Suppressor macrophage treated with lipopolysaccharide for 4 hours (primary cell): ENCODE measurements around the gene PNPLA3.

ENCODE experiments used
- DNase-seq: peaks from one replicate; pipeline ENCODE4 v3.0.0-alpha.2; 2020

The PNPLA3 gene

DNA sequence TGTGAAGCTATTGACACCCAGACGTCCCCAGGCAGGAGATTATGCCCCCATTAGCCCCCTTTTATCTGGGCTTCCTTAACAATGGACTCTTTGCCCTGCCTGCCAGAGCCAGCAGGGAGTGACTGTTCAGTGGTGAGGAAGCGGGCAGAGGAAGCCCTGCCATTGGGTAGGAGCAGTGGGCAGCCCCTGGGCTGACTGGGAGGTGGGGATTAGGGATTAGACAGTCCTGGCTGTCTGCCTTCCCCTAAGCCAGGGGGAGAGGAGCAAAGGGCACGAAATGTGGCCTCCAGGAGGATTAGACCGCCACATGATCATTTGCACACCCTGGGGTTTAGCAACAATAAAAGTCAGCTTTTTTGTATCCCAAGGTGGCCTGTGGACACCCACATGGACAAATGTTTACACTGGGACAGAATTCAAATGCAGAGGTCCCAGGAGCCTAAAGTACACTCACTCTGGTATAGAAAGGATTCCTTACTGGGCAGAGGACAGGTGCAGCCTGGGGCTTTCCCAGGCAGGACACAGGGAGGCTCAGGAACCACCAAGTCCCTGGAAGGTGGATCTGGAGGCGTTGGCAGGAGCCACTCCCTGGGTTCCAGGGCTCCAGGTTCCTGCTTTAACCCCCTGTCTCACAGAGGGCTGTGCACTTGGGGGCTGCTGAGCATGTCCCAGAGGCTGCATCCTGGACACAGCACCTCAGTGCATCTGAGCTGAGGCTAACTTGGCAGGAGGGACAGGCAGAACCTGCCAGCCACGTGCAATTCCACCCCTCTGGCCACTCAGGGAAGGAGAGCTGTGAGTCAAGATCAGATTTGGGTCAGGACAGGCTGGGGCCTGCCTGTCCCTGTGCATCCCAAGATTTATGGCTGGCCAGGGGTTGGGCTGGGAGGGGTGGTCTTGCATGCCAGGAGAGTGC lies 2.1 kb downstream of the PNPLA3 start:
- peak; percentile 43 for DNase-seq

DNA sequence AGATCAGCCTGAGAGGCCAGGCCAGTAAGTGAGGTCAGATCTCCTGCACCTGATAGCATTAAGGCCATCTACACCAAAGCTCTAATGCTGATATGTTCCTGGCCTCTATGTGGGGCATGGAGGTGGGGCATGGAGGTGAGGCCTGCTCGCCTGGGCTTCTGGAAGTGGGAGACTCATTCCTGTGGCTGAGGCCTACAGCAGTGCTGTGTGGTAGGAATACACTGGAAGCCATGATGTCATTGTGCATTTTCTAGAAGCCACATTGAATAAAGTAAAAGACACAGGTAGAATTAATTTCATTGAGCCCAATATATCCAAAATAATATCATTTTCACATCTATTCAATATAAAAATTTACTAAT lies 2.7 kb downstream of the PNPLA3 start:
- no peak for DNase-seq

DNA sequence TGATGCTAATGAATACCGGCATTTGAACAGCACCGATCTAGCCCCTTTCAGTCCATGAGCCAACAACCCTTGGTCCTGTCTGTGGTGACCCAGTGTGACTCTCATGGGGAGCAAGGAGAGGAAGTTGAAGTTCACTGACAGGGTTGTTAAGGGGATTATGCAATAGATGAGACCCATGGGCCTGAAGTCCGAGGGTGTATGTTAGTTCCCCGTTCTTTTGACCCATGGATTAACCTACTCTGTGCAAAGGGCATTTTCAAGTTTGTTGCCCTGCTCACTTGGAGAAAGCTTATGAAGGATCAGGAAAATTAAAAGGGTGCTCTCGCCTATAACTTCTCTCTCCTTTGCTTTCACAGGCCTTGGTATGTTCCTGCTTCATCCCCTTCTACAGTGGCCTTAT lies 4.9 kb downstream of the PNPLA3 start:
- peak; percentile 80 for DNase-seq

DNA sequence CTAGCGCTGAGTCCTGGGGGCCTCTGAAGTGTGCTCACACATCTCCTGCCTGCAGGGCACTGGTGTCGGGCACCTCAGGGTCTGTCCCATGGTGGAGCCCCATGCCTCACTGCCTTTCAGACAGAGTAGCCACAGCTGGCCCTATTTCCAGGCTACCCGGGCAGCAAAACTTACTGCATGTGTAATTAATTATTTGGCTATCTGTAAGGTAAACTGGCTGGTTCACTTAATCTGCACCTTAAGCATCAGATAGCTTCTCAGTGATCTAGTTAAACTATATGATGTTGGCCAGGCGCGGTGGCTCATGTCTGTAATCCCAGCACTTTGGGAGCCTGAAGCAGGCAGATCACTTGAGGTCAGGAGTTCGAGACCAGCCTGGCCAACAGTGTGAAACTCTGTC lies 5.3 kb downstream of the PNPLA3 start:
- no peak for DNase-seq

DNA sequence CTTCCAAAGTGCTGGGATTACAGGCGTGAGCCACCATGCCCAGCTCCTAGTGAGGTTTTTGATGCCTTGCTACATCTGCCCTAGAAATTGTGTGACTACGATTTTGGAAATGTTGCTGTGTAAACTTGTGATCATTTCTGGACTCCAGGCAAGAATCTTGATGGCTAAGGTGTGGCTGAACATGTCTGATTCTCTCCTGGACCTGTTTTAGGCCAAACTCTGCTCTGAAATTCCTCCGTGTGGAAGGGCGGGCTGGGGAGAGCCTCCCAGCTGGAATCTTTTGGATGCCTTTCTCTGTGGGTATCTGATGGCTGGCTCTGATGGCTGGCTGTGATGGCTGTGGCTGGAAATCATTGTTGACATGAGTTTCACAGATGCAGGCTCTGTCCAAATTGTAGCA lies 8.2 kb downstream of the PNPLA3 start:
- no peak for DNase-seq

DNA sequence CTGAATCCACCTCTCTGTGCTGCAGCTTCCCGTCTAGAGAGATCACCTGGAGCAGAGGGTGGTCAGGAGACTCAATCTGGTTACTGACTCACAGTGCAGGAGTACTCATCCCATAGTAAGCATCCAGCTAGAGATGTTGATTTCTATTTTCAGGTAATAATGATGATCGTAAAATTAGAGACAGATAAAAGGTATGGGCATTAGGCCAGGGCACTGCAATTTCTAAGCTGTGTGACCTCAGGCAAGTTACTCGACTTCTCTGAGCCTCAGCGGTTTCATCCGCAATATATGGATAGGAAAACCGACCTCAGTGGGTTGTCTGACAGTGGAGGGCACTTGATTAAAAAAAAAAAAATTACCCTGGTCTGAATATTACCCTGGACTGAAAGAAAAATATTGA lies 17.8 kb downstream of the PNPLA3 start:
- DNase-seq, result no peak

DNA sequence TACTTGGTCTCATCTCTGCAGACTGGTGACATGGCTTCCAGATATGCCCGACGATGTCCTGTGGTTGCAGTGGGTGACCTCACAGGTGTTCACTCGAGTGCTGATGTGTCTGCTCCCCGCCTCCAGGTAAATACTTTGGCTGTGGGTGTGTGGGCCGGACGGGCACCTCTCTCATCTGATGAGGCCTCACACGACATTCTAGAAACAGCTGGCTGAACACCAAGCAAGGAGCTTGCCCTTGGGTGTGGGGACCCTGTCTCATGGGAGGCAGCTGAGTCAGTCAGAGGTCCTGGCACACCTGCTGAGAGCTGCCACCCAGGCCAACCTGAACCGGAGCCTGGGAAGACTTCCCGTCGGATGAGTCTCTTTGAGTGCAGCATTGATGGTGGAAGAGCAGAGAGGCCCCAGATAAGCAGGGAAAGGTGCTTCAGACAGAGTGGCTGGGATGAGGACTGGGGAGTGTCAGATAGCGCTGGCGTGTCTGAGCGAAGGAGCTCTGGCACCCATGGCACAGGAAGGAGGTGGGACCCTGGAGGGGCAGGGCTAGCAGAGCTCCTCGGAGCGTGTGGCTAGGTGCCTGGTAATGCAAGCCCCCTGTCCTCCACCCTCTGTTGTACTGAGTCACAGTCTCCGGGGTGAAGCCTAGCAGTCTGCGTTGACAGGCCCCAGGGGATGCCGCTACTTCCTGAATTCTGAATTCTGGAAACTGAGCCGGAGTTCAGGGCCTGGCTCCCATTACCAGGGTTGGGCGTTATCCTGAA lies 21.2 kb downstream of the PNPLA3 start:
- no peak for DNase-seq

DNA sequence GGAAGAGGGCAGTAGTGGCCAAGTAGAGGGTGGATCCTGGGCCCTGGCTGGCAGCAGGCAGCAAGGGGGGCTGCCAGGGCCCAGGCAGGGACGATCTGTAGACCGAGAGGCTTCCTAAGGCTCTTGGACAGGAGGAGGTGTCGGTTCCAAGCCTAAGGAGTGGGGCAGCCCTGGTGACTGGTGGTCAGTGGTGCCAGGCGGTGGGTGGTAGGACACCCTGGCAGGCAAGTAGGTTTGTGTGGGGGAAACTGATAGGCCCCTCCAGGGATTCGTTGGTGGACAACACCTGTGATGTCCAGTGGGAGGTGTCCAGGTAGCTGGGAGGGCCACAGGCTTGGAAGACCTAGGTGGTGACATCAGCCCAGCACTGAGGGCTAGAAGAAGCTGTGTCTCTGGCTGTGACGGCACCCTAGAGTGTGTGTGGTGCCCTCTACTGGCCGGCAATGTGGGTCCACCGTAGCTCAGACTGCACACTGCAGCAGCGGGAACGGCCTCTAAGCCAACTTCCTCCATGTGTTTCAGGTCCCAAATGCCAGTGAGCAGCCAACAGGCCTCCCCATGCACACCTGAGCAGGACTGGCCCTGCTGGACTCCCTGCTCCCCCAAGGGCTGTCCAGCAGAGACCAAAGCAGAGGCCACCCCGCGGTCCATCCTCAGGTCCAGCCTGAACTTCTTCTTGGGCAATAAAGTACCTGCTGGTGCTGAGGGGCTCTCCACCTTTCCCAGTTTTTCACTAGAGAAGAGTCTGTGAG lies 22.2 kb downstream of the PNPLA3 start:
- DNase-seq, result peak; percentile 82

DNA sequence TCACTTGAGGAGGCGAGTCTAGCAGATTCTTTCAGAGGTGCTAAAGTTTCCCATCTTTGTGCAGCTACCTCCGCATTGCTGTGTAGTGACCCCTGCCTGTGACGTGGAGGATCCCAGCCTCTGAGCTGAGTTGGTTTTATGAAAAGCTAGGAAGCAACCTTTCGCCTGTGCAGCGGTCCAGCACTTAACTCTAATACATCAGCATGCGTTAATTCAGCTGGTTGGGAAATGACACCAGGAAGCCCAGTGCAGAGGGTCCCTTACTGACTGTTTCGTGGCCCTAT lies 22.7 kb downstream of the PNPLA3 start:
- no peak for DNase-seq

DNA sequence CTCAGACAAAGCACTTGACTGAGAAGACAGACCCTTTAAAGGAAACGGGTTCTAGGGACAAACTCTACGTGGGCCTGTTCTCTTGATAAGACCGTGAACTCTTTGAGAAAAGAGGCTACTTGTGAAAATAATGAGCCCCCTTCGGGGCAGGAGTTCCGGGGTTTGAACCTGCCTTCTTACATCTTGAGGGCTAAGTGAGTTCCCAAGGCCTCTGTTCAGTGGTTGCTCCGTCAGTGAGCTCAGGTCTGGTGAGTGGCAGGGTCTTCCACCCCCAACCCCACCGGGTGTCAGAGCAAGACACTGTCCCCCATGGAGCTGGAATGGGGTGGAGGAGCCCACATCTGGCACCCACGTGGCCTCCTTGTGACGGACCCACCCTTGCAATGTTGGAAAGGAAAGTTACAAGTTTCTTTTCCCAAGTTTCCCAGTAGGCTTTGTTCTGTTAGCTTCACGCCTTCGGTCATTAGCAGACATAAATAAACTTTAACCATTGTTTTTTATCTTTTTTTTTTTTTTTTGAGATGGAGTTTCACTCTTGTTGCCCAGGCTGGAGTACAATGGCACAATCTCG lies 25.3 kb downstream of the PNPLA3 start:
- DNase-seq, result no peak

DNA sequence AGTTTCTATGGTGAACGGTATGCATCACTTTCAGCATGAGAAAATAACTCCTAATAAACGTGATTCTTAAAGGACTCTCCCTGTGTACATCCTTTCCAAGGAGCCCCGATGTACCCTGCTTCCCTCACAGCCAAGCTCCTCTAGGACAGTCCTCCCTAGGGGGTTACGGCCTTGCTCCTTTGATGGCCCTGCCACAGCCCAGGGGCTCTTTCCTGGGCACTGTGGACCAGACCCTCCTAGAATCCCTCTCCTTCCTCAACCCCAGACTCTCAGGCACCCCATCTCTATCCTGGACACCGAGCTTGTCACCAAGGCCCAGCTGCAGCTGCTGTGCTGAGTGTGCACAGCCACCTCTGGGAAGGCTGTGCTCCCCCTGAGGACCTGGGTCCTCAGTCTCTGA lies 27.8 kb downstream of the PNPLA3 start:
- no peak for DNase-seq

DNA sequence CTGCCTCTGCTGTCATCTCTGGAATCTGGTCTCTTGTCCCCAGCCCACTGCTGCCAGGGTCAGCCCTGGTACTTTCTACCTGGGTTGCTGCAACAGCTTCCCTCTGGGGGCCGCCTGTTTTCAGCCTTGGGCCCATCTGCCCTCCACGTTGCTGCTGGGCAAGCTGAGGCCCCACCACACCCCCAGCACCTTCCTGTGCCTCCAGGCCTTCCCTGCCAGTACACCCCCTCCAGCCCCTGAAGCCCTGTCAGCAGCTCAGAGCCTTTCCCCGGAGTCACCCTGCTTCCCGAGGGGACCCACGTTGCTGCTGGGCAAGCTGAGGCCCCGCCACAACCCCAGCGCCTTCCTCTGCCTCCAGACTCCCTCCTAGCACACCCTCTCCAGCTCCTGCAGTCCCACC lies 28.4 kb downstream of the PNPLA3 start:
- no peak for DNase-seq

DNA sequence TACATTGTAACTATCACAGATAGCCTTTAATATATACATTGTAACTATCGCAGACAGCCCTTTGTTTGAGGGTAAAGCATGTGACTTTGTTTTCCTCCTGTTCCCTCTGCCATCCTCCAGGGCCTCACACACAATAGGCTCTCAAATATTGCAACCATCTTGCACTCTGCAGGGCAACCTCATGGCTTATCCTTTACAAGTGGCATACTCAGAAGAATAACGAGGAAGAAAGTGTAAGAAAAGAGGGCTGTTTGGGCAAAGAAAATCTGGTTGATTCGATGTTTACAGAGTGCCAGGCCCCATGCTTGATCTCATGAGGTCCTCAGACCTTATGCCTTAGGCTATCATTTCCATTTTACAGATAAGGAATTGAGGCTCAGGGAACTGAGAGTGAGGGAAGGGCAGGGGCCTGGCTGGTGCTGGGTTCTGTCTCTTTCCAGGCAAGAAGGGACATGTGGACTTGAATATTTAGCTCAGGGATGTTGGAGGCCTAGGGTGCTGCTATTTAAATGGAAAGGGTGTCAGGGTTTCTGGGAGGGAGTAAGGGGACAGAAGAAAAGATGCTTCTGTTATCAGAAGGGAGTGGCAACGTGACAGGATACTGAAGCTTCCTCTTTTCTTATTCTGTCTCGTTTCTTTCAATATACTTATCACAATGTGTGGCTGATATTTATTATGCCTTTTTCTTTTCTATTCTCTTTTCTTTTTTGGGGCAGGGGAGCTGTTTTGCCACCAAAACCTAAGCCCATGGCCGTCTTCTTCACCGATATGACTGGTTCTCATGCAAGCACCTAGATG lies 30.6 kb downstream of the PNPLA3 start:
- no peak for DNase-seq

DNA sequence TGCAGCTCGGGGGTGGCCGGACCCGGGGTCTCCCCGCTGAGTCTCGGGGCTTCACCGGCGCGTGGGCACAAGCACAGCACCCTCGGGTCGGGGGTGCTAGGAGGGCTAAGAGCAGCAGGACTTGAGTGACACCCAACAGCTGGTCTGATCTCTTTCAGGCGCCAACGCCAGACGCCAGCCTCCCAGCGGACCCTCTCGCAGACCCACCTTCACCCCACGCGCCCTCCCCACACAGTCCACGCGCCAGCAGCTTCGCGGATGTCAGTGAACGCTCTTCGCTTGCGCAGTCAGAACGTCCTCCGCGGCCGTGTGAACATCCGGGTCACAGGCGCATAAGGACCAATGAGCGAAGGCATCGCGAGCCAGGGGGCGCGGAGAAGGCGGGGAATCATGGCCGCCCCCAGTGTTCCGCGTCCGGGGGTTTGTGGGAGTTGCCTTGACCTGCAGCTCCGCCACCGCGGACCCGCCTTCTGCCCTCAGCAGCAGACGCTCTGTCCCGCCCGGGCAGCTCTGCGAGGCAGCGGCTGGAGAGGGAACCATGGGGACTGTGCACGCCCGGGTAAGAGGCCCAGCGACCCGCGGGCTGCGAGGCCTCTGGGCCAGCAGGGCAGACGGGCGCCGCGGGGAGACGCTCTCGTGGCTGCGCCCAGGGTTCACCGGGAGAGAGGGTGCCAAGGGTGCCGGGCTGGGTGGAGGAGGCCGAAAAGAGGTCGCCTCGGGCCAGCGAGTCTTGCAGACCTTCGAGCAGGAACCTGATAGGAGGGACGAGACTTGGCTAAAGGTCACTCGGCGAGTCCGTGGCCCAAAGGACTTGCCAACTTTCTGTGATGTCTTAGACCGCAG lies 31.7 kb downstream of the PNPLA3 start, which contains the start of gene SAMM50:
Gene SAMM50, plus strand, starts transcription at position 403 of the 843 bp plus-strand sequence. Its CDS starts 136 bp downstream, at position 539.
- peak; percentile 94 for DNase-seq

DNA sequence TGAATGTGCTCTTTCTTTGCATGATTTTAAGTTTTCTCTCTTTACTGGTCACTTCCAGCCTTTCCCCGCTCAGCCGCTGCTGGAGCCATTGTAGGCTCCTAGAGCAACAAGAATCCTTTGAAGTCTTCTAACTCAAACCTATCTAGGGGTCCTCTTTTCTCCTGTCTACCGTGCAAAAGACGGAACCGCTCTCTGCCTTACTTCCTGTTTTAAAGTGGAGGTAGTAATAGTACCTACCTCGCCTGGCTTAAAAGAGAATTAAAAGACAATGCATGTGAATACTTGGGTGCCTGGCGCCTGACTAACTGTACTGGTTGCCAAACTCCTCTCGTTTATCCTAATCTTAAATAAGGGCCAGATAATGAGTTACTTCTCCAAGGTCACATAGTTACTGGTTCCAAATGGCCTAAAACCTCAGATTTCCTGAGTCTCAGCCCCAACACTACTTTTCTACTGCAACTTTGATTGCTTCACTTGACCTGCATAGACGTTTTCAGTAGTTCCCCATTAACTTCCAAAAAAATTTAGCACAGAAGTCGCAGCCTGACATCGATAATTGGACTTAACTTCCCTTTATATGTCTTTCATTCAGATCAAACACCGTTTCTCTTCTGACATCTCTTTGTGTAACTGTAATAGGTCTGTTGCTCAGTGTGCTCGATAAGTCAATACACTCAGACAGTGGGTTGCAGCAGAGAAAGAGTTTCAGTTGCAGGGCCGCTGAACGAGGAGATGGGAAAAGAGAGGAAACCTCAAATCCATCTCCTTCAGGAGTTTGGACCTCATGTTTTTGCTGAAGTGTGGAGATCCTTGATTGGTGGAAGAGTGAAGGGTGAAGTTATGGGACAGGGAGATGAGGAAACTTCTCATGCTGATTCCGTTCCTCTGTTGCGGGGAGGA lies 32.5 kb downstream of the PNPLA3 start:
- DNase-seq, result peak; percentile 9

DNA sequence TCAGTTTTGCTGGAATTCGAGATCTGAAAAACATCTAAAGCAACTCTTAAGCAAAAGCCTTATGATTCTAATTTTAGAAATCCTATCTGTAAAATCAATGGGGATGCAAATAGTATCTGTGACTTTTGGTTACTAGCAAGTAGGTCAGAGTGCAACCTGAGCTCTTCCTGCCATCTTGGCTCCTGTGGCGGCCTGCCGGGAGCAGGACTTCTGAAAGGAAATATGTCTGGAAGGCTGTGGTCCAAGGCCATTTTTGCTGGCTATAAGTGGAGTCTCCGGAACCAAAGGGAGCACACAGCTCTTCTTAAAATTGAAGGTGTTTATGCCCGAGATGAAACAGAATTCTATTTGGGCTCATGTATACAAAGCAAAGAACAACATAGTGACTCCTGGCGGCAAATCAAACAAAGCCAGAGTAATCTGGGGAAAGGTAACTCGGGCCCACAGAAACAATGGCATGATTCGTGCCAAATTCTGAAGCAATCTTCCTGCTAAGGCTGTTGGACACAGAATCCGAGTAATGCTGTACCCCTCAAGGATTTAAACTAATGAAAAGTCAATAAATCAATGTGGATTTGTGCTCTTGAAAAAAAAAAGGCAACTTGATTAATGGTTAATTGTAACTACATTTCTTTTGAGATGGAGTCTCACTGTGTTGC lies 33.3 kb downstream of the PNPLA3 start:
- DNase-seq, result no peak

DNA sequence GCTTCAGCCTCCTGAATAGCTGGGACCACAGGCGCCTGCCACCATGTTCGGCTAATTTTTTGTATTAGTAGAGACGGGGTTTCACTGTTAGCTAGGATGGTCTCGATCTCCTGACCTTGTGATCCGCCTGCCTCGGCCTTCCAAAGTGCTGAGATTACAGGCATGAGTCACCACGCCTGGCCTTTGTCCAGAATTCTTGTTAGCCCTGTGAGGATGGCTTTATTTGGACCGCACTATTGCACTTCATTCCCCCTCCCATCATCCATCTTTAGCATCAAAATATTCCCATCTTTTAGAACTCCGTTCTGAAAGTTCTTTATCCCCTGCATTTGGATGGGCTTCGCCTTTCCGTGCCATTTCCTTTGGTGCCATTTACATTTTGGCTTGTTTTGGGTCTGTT lies 34.3 kb downstream of the PNPLA3 start:
- no peak for DNase-seq

DNA sequence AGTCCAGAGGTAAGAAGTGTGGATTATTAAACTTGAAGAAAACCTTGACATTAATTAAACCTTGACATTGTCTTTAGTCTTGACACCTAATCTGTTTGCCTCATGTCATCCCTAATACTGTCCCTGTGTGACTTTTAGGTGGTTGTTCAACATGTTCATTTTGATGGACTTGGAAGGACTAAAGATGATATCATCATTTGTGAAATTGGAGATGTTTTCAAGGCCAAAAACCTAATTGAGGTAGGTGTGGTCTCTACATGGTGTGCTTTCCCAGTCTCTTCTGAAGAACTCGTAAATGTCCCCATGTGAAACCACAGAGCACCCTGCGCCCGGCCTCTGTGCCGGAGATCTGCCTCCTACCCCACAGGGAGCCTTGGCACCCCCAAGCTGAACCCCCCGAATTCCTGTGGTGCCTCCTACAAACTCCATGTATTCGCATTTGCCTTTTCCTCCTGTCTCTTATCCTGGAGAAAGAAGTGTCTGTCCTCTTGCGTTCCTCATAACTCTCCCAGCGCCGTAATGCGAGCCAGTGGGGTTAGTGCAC lies 40.8 kb downstream of the PNPLA3 start:
- DNase-seq, result no peak

DNA sequence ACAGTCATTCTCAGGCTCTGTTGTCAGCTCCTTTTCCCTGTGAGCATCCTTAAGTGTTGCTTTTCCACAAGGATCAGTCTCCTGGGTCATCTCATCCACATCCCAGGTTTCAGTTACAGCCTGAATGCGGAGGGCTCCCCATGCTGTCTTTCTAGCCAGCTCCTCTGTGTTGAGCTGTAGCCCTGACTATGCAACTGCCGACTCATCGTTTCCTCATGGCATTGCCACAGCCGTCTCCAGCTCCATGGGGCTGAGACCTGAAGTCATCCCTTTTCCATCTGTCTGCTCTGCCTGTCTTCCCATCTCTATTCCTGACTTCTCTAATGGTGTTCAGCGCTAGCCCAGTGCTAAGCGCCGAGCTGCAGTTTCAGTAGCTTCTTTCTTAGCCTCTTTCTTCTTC lies 43.5 kb downstream of the PNPLA3 start:
- no peak for DNase-seq

DNA sequence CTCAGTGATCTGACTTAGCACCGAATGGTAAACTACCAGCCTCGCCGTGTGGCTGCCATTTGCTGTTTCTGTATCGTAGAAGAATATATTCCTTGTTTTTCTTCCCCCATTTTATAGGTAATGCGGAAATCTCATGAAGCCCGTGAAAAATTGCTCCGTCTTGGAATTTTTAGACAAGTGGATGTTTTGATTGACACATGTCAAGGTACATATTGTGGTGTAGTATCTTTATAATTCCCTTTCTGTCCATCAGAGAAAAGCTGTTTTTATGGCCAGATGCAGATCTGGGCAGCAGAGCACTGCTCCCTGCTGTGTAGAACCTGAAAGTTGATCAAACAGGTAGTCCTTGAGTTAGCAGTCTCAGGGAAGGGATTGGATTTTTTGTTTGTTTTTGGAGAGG lies 45.0 kb downstream of the PNPLA3 start:
- DNase-seq, result no peak
